ENCODE measurements around the gene DCTN2. TPM values are rescaled to one million over a fixed set of nuclear protein-coding genes. Genes with fewer than 3 reads are reported as not detected.

DCTN2 gene
- total and polyA plus RNA-seq, 2 donors = 70.8 to 195 TPM

DNA sequence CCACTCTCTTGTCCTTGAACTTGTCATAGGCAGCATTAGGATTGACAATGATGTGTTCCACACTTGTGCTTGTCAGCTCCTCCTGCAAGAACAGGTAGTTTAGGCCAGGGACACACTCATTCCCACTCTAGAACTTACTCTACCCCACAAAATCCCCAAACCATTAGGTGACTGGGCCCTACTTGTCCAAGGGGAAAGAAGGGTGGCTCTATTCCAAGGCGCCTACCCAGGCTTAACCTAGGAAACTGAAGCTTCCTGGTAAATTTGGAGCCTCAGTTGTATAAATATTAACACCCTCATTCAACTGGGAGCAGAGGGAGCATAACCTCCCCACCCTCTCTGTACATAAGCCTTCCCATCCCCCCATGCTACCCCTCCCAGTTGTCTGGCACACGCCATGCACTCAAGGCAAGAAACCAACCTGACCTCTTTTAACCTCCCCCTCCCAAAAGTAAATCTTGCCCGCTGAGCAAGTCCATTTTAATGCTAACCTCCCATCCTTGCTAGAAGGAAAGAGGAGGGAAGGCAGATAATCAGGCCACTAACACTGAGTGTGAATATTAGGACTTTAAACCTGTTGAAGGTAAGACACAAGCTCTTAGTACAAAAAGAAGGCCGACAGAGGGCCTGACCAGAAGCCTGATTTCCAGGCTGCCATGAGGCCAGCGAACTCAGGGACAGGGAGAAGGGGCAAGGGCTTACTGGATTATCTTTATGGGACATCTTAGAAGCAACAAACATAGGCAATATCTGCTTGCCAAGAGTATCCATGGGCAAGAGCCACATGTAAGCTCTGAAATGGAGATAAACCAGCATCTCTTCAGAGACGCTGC is 11.0 kb downstream of the DCTN2 start:
- no peak for DNase-seq (ENCODE audit: extremely low spot score)
- WGBS = 75% methylated on average over 6 of the region's 6 CpGs
- H3K27ac ChIP-seq (ENCODE audit: low read depth) = no peak overlapping the region
- H3K36me3 ChIP-seq (ENCODE audit: insufficient read depth) = peaks cover 3% of the 10 kb centered on the region
- no peak overlapping the region for H3K4me3 ChIP-seq (ENCODE audit: low read depth, low read length)
- H3K4me1 ChIP-seq (ENCODE audit: insufficient read depth) = no peaks in the 10 kb centered on the region

DNA sequence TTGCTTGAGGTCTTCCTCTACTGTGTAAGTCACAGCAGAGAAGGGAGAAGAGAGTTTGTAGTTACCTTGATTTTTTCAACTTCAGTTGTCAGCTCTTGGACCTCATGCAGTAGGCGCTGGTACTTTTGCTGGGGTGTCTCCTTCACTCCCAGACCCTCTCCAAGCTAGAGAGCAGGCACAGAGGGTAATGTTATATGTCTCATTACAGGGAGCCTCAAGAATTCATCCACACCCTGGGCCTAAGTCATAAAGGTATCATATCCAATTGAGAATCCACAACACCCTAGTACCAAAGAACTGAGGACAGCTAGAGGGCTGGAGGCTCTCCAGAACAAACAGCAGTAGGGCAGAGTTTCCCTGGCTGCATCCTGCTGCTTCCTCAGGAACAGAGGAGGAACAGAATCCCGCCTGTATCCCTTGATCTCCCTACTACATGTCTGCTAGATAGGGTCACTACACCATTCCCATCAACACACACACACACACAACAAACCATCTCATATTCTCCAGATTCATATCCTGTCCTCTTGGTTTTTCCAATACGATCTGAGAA is 11.9 kb downstream of the DCTN2 start:
- DNase-seq (ENCODE audit: extremely low spot score) = no peak
- 97% methylated on average over 3 of the region's 3 CpGs for WGBS
- Histone ChIP-seq H3K36me3 (ENCODE audit: insufficient read depth) (peaks cover 5% of the 10 kb centered on the region), H3K27ac (ENCODE audit: low read depth) (no peak overlapping the region), H3K4me3 (ENCODE audit: low read depth, low read length) (no peak overlapping the region), H3K4me1 (ENCODE audit: insufficient read depth) (no peaks in the 10 kb centered on the region)

DNA sequence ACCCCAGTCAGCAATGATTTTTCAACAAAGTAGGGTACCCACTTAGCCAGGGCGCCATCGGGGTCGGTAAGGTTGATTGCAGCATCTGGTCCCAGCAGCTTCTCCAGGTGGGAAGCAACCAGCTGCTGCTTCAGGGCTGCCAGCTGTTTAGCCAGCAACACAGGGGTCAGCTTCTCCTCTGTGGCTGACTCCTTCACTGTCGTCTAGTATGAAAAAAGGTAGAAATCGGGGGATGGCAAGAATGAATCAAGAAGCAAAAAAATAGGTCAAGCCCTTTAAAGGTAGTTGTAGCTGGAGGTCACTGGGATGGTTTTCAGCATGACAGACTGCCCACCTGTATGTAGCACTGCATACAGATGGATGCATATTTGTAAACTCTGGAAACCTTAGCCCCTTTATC is 12.7 kb downstream of the DCTN2 start:
- no peak for DNase-seq (ENCODE audit: extremely low spot score)
- WGBS = 95% methylated on average over 5 of the region's 5 CpGs
- peaks cover 5% of the 10 kb centered on the region for H3K36me3 ChIP-seq (ENCODE audit: insufficient read depth)
- no peak overlapping the region for H3K4me3 ChIP-seq (ENCODE audit: low read depth, low read length)
- no peaks in the 10 kb centered on the region for H3K4me1 ChIP-seq (ENCODE audit: insufficient read depth)
- H3K27ac ChIP-seq (ENCODE audit: low read depth) = no peak overlapping the region

DNA sequence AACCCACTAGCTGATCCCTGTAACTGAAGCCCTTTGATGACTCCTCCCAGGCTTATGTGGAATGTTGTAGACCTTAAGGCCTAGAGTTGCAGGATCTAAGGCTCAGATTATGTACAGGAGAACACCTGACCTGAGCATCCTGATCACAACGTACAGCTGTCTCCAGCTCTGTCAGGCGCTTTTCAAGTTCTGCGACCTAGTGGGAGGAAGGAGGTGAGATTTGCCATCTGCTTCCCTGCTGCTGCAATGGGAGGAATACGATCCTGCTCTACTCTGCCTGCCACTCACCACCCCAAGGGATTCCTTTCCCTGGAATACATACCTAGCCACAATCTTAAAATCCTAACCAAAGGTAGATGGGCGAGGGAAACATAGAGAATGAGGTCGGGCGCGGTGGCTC is 13.9 kb downstream of the DCTN2 start:
- 93% methylated on average over 8 of the region's 8 CpGs for WGBS
- Histone ChIP-seq H3K4me1 (ENCODE audit: insufficient read depth) (no peaks in the 10 kb centered on the region), H3K4me3 (ENCODE audit: low read depth, low read length) (no peak overlapping the region), H3K36me3 (ENCODE audit: insufficient read depth) (peaks cover 5% of the 10 kb centered on the region), H3K27ac (ENCODE audit: low read depth) (no peak overlapping the region)
- no peak for DNase-seq (ENCODE audit: extremely low spot score)

DNA sequence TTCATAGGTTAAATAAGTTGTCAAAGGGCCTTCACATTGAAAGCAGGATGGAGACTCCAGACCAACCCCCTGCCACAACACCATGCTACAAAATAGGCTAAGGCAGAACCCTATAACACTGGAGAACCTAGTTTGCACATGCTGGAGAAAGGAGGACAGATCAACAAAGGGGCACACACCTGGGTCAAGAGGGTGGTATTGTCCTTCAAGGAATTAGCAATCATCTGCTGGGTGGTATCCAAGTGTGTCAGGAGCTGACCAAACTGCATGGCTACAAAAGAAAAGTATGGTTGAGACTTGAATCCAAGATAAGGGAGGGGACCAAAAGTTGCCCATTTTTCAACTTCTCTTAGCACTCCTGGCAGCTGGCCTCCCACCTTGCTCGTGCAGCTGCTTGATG is 15.2 kb downstream of the DCTN2 start:
- Histone ChIP-seq H3K27ac (ENCODE audit: low read depth) (no peak overlapping the region), H3K4me3 (ENCODE audit: low read depth, low read length) (no peak overlapping the region), H3K4me1 (ENCODE audit: insufficient read depth) (no peaks in the 10 kb centered on the region), H3K36me3 (ENCODE audit: insufficient read depth) (peaks cover 7% of the 10 kb centered on the region)
- DNase-seq (ENCODE audit: extremely low spot score) = no peak
- 85% methylated on average over 1 of the region's 1 CpG for WGBS

DNA sequence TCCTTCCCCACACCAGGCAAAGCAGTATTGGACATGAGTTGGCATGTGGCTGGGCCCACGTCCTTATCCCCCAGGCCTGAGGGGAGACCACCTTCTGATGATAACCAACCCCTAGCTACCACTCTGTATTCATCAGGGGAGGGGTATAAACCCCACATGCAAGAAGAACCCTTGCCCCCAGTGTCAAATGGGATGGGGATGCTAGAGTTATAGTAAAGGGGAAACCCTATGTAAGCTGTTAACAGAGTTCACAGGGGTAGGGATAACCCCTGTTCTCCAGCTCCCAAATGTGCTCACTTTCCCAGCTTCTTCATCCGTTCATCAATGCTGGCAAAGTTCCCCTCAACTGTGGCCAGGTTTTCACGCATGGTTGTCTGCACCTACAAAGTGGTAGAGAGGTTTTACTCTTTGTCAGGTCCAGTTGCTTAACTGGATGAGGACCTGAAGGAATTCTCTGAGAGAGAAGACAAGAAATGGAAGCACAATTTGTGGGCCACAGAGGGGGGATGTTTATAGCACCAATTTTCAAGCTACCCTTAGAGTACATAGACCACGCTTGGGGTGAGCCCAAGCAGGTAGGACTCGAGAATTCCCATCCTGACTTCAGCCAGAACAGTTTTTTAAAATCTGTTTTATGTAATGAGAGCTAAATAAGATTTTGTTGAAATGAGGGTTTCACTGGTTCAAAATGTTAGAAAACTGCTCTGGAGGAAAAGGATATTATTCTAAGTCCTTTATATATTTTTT is 16.4 kb downstream of the DCTN2 start:
- Histone ChIP-seq H3K4me1 (ENCODE audit: insufficient read depth) (no peaks in the 10 kb centered on the region), H3K4me3 (ENCODE audit: low read depth, low read length) (no peak overlapping the region), H3K36me3 (ENCODE audit: insufficient read depth) (peaks cover 7% of the 10 kb centered on the region), H3K27ac (ENCODE audit: low read depth) (no peak overlapping the region)
- 72% methylated on average over 5 of the region's 5 CpGs for WGBS
- DNase-seq (ENCODE audit: extremely low spot score) = no peak

DNA sequence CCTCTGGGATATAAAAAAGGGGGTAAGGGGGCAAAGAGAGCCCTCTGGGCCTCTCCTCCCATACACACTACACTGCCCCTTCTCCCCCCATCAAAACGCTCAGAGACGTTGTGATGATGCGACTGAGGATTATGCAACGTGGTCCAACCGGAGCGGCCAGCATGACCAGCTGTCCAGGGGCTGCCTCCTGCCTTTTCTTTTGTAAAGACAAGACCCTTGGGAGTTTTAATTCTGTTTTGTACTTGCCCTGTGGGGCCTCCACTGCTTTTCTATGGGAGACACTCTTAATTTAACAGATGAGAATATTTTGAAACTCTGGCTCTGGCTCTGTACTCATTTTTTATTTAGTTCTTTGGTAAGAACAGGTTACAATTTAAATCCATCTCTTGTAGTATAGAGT is 17.2 kb downstream of the DCTN2 start:
- 50% methylated on average over 6 of the region's 6 CpGs for WGBS
- H3K36me3 ChIP-seq (ENCODE audit: insufficient read depth) = peaks cover 6% of the 10 kb centered on the region
- no peaks in the 10 kb centered on the region for H3K4me1 ChIP-seq (ENCODE audit: insufficient read depth)
- H3K27ac ChIP-seq (ENCODE audit: low read depth) = no peak overlapping the region
- no peak for DNase-seq (ENCODE audit: extremely low spot score)
- no peak overlapping the region for H3K4me3 ChIP-seq (ENCODE audit: low read depth, low read length)

DNA sequence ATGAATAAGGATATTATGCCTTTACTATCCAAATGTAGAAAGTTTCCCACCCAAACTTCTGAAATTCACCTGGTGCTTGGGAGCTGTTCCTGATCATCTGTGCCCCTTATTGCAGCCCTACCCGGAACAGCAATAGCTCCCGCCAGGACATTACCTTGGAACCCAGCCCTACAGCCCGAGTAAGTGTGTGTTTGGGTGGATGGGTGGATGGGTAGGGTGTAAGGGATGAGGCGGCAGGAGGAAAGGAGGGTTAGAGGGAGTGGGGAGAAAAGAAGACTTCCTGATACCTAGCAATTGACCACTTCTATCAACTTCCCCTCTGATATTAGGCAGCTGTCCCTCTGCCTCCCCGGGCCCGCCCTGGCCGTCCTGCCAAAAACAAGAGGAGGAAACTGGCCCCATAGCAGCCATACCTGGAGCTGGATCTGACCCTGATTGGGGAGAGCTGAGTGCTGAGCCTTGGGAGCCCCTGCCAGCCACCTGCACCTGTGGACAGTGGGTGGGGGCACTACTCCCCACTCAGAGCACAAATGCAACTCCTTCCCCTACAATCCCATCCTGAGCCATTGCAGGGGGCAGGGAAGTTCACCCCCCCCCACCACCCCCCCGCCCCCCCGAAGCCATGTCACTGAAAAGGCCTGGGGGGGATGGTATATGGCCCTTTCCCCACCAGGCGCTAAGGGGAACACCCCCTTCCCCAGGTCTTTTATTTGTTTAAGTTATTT is 18.0 kb downstream of the DCTN2 start:
- Histone ChIP-seq H3K4me3 (ENCODE audit: low read depth, low read length) (no peak overlapping the region), H3K27ac (ENCODE audit: low read depth) (no peak overlapping the region), H3K36me3 (ENCODE audit: insufficient read depth) (peaks cover 5% of the 10 kb centered on the region), H3K4me1 (ENCODE audit: insufficient read depth) (no peaks in the 10 kb centered on the region)
- DNase-seq (ENCODE audit: extremely low spot score) = no peak
- 76% methylated on average over 10 of the region's 10 CpGs for WGBS

DNA sequence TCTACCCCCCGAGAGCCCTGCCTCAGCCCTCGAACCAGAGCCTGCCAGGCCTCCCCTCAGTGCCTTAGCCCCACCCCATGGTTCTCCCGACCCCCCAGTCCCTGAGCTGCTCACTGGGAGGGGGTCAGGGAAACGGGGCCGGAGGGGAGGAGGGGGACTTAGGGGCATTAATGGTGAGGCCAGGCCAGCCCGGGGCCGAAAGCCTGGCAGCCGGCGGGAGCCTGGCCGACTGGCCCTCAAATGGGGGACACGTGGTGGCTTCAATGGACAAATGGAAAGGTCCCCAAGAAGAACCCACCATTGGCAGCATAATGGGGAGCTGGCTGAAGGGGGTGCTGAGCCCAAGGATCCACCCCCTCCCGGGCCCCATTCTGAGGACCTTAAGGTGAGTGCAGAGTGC is 18.8 kb downstream of the DCTN2 start:
- no peaks in the 10 kb centered on the region for H3K4me1 ChIP-seq (ENCODE audit: insufficient read depth)
- WGBS = 76% methylated on average over 12 of the region's 12 CpGs
- DNase-seq (ENCODE audit: extremely low spot score) = no peak
- no peak overlapping the region for H3K4me3 ChIP-seq (ENCODE audit: low read depth, low read length)
- H3K27ac ChIP-seq (ENCODE audit: low read depth) = no peak overlapping the region
- H3K36me3 ChIP-seq (ENCODE audit: insufficient read depth) = peaks cover 4% of the 10 kb centered on the region

DNA sequence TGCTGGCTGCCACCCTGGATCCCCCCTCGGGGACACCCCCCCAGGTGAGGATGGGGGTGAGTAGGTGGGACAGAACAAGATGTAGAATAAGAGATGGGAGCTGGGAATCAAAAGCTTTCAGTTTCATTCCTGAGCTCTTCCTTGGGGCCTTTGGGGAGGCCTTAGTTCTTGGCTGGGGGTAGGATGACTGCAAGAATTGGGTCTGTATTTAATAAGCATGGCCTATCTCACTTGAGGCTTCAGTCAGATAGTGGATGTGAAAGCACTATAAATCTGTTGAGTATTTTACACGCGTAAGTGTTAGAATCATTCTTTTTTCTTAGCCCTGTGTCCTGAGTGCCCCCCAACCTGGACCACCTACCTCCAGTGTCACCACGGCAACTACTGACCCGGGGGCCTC is 19.8 kb downstream of the DCTN2 start:
- Histone ChIP-seq H3K4me1 (ENCODE audit: insufficient read depth) (no peaks in the 10 kb centered on the region), H3K27ac (ENCODE audit: low read depth) (no peak overlapping the region), H3K4me3 (ENCODE audit: low read depth, low read length) (no peak overlapping the region), H3K36me3 (ENCODE audit: insufficient read depth) (peaks cover 4% of the 10 kb centered on the region)
- 76% methylated on average over 5 of the region's 5 CpGs for WGBS
- DNase-seq (ENCODE audit: extremely low spot score) = no peak

DNA sequence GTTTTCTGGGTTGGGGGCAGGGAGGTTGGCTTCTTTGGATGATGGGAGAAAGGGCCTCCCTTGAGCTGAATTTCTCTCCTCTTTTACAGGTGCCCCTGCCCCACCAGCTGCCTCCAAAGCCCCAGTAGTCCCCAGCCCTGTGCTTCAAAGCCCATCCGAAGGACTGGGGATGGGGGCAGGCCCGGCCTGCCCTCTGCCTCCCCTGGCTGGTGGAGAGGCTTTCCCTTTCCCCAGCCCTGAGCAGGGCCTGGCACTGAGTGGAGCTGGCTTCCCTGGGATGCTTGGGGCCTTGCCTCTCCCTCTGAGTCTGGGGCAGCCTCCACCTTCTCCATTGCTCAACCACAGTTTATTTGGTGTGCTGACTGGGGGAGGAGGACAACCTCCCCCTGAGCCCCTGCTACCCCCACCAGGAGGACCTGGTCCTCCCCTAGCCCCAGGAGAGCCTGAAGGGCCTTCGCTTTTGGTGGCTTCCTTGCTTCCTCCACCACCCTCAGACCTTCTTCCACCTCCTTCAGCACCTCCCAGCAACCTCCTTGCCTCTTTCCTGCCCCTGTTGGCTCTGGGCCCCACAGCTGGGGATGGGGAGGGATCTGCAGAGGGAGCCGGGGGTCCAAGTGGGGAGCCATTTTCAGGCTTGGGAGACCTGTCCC is 20.4 kb downstream of the DCTN2 start:
- Histone ChIP-seq H3K27ac (ENCODE audit: low read depth) (no peak overlapping the region), H3K36me3 (ENCODE audit: insufficient read depth) (peaks cover 4% of the 10 kb centered on the region), H3K4me1 (ENCODE audit: insufficient read depth) (no peaks in the 10 kb centered on the region), H3K4me3 (ENCODE audit: low read depth, low read length) (no peak overlapping the region)
- no peak for DNase-seq (ENCODE audit: extremely low spot score)
- WGBS = 81% methylated on average over 4 of the region's 4 CpGs

DNA sequence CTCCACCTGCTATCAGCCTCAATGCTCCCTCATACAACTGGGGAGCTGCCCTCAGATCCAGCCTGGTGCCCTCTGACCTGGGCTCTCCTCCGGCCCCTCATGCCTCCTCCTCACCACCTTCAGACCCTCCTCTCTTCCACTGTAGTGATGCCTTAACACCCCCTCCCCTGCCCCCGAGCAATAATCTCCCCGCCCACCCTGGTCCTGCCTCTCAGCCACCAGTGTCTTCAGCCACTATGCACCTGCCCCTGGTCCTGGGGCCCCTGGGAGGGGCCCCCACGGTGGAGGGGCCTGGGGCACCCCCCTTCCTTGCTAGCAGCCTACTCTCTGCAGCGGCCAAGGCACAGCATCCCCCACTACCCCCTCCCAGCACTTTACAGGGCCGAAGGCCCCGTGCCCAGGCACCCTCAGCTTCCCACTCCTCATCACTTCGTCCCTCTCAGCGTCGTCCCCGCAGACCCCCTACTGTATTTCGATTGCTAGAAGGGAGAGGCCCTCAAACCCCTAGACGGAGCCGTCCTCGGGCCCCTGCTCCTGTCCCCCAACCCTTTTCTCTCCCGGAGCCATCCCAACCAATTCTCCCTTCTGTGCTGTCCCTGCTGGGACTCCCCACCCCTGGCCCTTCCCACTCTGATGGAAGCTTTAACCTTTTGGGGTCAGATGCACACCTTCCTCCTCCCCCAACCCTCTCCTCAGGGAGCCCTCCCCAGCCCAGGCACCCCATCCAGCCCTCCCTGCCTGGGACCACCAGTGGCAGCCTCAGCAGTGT is 21.2 kb downstream of the DCTN2 start:
- 81% methylated on average over 16 of the region's 16 CpGs for WGBS
- H3K27ac ChIP-seq (ENCODE audit: low read depth) = no peak overlapping the region
- no peaks in the 10 kb centered on the region for H3K4me1 ChIP-seq (ENCODE audit: insufficient read depth)
- no peak for DNase-seq (ENCODE audit: extremely low spot score)
- H3K4me3 ChIP-seq (ENCODE audit: low read depth, low read length) = no peak overlapping the region
- H3K36me3 ChIP-seq (ENCODE audit: insufficient read depth) = peaks cover 4% of the 10 kb centered on the region
